SU-DHL-6 (cell line): ENCODE results near the gene SCARF2.

Experiments used
- H2AFZ ChIP-seq: fragments of 200-600 bp; sonication (generic); 2 replicates; pipeline ENCODE4 v1.6.1; 2014; ENCODE audit warnings: low read depth, mild to moderate bottlenecking, moderate library complexity, mixed read lengths, antibody characterized with exemption, low read length; ENCODE audit not compliant: severe bottlenecking
- H3F3A ChIP-seq: fragments of 200-600 bp; shearing (Covaris generic); 2 replicates; pipeline ENCODE4 v1.6.0; 2016; ENCODE audit warnings: antibody characterized with exemption, mild to moderate bottlenecking; ENCODE audit not compliant: insufficient read depth
- H3K27ac ChIP-seq: fragments of 200-600 bp; sonication (generic); 2 replicates; pipeline ENCODE4 v1.5.1; 2016; ENCODE audit warnings: low read depth, mild to moderate bottlenecking, low read length, moderate library complexity, mixed read lengths
- H3K27me3 ChIP-seq: fragments of 200-600 bp; sonication (generic), shearing (Covaris generic); 2 replicates; pipeline ENCODE4 v1.6.0; 2014; ENCODE audit warnings: mild to moderate bottlenecking, low read length
- H3K36me3 ChIP-seq: fragments of 200-600 bp; sonication (generic); 2 replicates; pipeline ENCODE4 v1.6.1; 2014; ENCODE audit warnings: mild to moderate bottlenecking, low read length, mixed read lengths
- H3K4me2 ChIP-seq: fragments of 300-600, 200-600 bp; shearing (Covaris generic), sonication (generic); 2 replicates; pipeline ENCODE4 v1.6.0; 2014; ENCODE audit warnings: low read length, low read depth, mild to moderate bottlenecking; ENCODE audit not compliant: poor library complexity, severe bottlenecking
- H3K4me3 ChIP-seq: fragments of 200-600 bp; sonication (generic); 2 replicates; pipeline ENCODE4 v1.5.1; 2014; ENCODE audit warnings: antibody characterized with exemption, low read length, mild to moderate bottlenecking, mixed read lengths; ENCODE audit not compliant: insufficient read depth, poor library complexity, severe bottlenecking
- H3K79me2 ChIP-seq: fragments of 200-600 bp; sonication (generic); 2 replicates; pipeline ENCODE4 v1.6.1; 2014; ENCODE audit warnings: mild to moderate bottlenecking, low read length, moderate library complexity; ENCODE audit not compliant: insufficient read depth
- H3K9ac ChIP-seq: fragments of 200-600 bp; sonication (generic); 2 replicates; pipeline ENCODE4 v1.7.0; 2014; ENCODE audit warnings: mild to moderate bottlenecking, low read length
- H3K9me2 ChIP-seq: fragments of 200-600 bp; sonication (generic); replicated peaks from 2 replicates; pipeline ENCODE4 v1.6.1; 2014; ENCODE audit warnings: low read length; ENCODE audit not compliant: insufficient read depth
- H3K9me3 ChIP-seq: fragments of 200-600 bp; sonication (generic); 2 replicates; pipeline ENCODE4 v1.6.1; 2014; ENCODE audit warnings: low read length, mixed read lengths; ENCODE audit not compliant: insufficient read depth
- H4K20me1 ChIP-seq: fragments of 200-600 bp; sonication (generic); 2 replicates; pipeline ENCODE4 v1.6.1; 2014; ENCODE audit warnings: low read depth, mild to moderate bottlenecking, antibody characterized with exemption, low read length, moderate library complexity, mixed read lengths
- CTCF ChIP-seq: fragments of 200-600 bp; sonication (generic); IDR thresholded peaks from one replicate; pipeline ENCODE4 v1.5.1; 2017; ENCODE audit warnings: antibody characterized with exemption, mild to moderate bottlenecking, low read length, moderate library complexity; ENCODE audit not compliant: insufficient read depth, poor library complexity, severe bottlenecking
- EZH2phosphoT487 ChIP-seq: fragments of 200-600 bp; sonication (generic), shearing (Covaris generic); conservative IDR thresholded peaks from 2 replicates; pipeline ENCODE4 v1.6.1; 2018; ENCODE audit warnings: mild to moderate bottlenecking, antibody characterized with exemption, low read length, moderate library complexity, mixed read lengths

The SCARF2 gene

GRCh38 chr22:20434264-20434751, 3.3 kb downstream of the SCARF2 start:
- no peaks in the 10 kb centered on the region for H4K20me1 ChIP-seq
- no peaks in the 10 kb centered on the region for H3K79me2 ChIP-seq

GRCh38 chr22:20433686-20434241, 3.9 kb downstream of the SCARF2 start:
- no peaks in the 10 kb centered on the region for H3K9me3 ChIP-seq
- H4K20me1 ChIP-seq, result no peaks in the 10 kb centered on the region
- no peak overlapping the region for H3K4me3 ChIP-seq
- TF ChIP-seq EZH2phosphoT487, result no peak
- no peak for TF ChIP-seq CTCF
- H3K27ac ChIP-seq, result no peak overlapping the region
- H3K36me3 ChIP-seq, result no peaks in the 10 kb centered on the region
- no peak overlapping the region for H3K4me2 ChIP-seq
- no peaks in the 10 kb centered on the region for H3K79me2 ChIP-seq
- H2AFZ ChIP-seq, result no peak overlapping the region
- H3F3A ChIP-seq, result no peaks in the 10 kb centered on the region
- H3K9me2 ChIP-seq, result no peaks in the 10 kb centered on the region
- no peaks in the 10 kb centered on the region for H3K27me3 ChIP-seq
- no peak overlapping the region for H3K9ac ChIP-seq

More at GRCh38 chr22:20434264-20434751, 3.3 kb downstream of the SCARF2 start:
- TF ChIP-seq CTCF (no peak), EZH2phosphoT487 (no peak)
- Histone ChIP-seq H3K27me3 (no peaks in the 10 kb centered on the region), H3K4me3 (no peak overlapping the region), H3K9me3 (no peaks in the 10 kb centered on the region), H3K36me3 (no peaks in the 10 kb centered on the region), H2AFZ (no peak overlapping the region), H3K27ac (no peak overlapping the region), H3F3A (no peaks in the 10 kb centered on the region), H3K4me2 (no peak overlapping the region), H3K9me2 (no peaks in the 10 kb centered on the region), H3K9ac (no peak overlapping the region)

- Histone ChIP-seq H3K36me3 (no peaks in the 10 kb centered on the region), H3K9me3 (no peaks in the 10 kb centered on the region), H3K9ac (no peak overlapping the region), H3K9me2 (no peaks in the 10 kb centered on the region), H3K4me2 (no peak overlapping the region), H3K27me3 (no peaks in the 10 kb centered on the region), H4K20me1 (no peaks in the 10 kb centered on the region), H3F3A (no peaks in the 10 kb centered on the region), H2AFZ (no peak overlapping the region), H3K4me3 (no peak overlapping the region), H3K79me2 (no peaks in the 10 kb centered on the region), H3K27ac (no peak overlapping the region)
- TF ChIP-seq CTCF, result no peak
Measured at GRCh38 chr22:20433191-20433590, 4.4 kb downstream of the SCARF2 start.
